Stimulated activated CD8-positive, alpha-beta memory T cell treated with anti-CD3 and anti-CD28 coated beads, Interleukin-4, amount 100 ng/mL, for 48 hours (primary cell): ENCODE results near the gene ACTR3C.
A peak's percentile ranks its signal among the peaks of the same experiment; 100 is the strongest.
"Not testable (repeated sequence)": the region's sequence is repeated elsewhere in the genome, so short reads cannot be mapped to it uniquely, and the experiment has no call there.

Experiments used
- DNase-seq: peaks from one replicate; pipeline ENCODE4 v3.0.0-alpha.2; 2020

ACTR3C gene

GRCh38 chr7:150335108-150335773 lies 11.9 kb upstream of the ACTR3C start:
- no peak for DNase-seq

- DNase-seq, result no peak
These were observed 10.8 kb upstream of the ACTR3C start for GRCh38 chr7:150334108-150334507.

- DNase-seq, result no peak
These were observed 10.3 kb upstream of the ACTR3C start for GRCh38 chr7:150333659-150334058.

- DNase-seq, result no peak
These were observed 9.7 kb upstream of the ACTR3C start for GRCh38 chr7:150332852-150333635.

- DNase-seq, result no peak
These were observed 7.0 kb upstream of the ACTR3C start for GRCh38 chr7:150330211-150330885.

GRCh38 chr7:150329331-150330120 lies 6.2 kb upstream of the ACTR3C start:
- DNase-seq, result no peak

GRCh38 chr7:150327308-150327707 lies 4.0 kb upstream of the ACTR3C start:
- DNase-seq, result no peak

GRCh38 chr7:150326657-150327268 lies 3.4 kb upstream of the ACTR3C start:
- no peak for DNase-seq

- DNase-seq, result no peak
These were observed 2.6 kb upstream of the ACTR3C start for GRCh38 chr7:150325901-150326300.

GRCh38 chr7:150325110-150325611 lies 1.8 kb upstream of the ACTR3C start:
- DNase-seq, result no peak

- no peak for DNase-seq
These were observed 1.1 kb upstream of the ACTR3C start for GRCh38 chr7:150324373-150324961.

GRCh38 chr7:150323682-150324372 lies 482 bp upstream of the ACTR3C start:
- no peak for DNase-seq

GRCh38 chr7:150322114-150322832 lies 1.1 kb downstream of the ACTR3C start:
- DNase-seq, result peak; percentile 79

- no peak for DNase-seq
These were observed 1.6 kb downstream of the ACTR3C start for GRCh38 chr7:150321788-150322113.

GRCh38 chr7:150317748-150318444 lies 5.4 kb downstream of the ACTR3C start:
- DNase-seq, result no peak

GRCh38 chr7:150316987-150317386 lies 6.4 kb downstream of the ACTR3C start:
- DNase-seq, result not testable (repeated sequence)

- DNase-seq, result no peak
These were observed 8.6 kb downstream of the ACTR3C start for GRCh38 chr7:150314639-150315239.

- no peak for DNase-seq
These were observed 9.5 kb downstream of the ACTR3C start for GRCh38 chr7:150313870-150314269.

GRCh38 chr7:150313367-150313809 lies 10.0 kb downstream of the ACTR3C start:
- no peak for DNase-seq
